OCI-LY1 (cell line): ENCODE results near the gene BACH2.

Source experiments
- H2AFZ ChIP-seq: fragments of 200-600 bp; sonication (generic), shearing (Covaris generic); 2 replicates; pipeline ENCODE4 v1.6.0; 2014; ENCODE audit warnings: antibody characterized with exemption, mild to moderate bottlenecking, low read length
- H3F3A ChIP-seq: fragments of 200-600 bp; sonication (generic), shearing (Covaris generic); 2 replicates; pipeline ENCODE4 v1.6.0; 2014; ENCODE audit warnings: mild to moderate bottlenecking, antibody characterized with exemption, low read length, moderate library complexity; ENCODE audit not compliant: insufficient read depth
- H3K27ac ChIP-seq: fragments of 200-600 bp; sonication (generic); 2 replicates; pipeline ENCODE4 v1.5.1; 2014; ENCODE audit warnings: low read length, mixed run types, mild to moderate bottlenecking, low read depth; ENCODE audit not compliant: poor library complexity, severe bottlenecking
- H3K27me3 ChIP-seq: fragments of 200-600 bp; sonication (generic); 2 replicates; pipeline ENCODE4 v1.6.0; 2014; ENCODE audit warnings: antibody characterized with exemption, mild to moderate bottlenecking, low read length, moderate library complexity; ENCODE audit not compliant: insufficient read depth
- H3K36me3 ChIP-seq: fragments of 200-600 bp; sonication (generic); 2 replicates; pipeline ENCODE4 v1.6.1; 2014; ENCODE audit warnings: mild to moderate bottlenecking, antibody characterized with exemption, low read length, moderate library complexity, mixed read lengths; ENCODE audit not compliant: insufficient read depth
- H3K4me1 ChIP-seq: fragments of 200-600 bp; sonication (generic); 2 replicates; pipeline ENCODE4 v1.5.1; 2014; ENCODE audit warnings: mild to moderate bottlenecking, low read length, moderate library complexity; ENCODE audit not compliant: insufficient read depth, severe bottlenecking
- H3K4me2 ChIP-seq: fragments of 200-600 bp; sonication (generic), shearing (Covaris generic); 2 replicates; pipeline ENCODE4 v1.6.1; 2014; ENCODE audit warnings: low read length
- H3K4me3 ChIP-seq: fragments of 200-600 bp; sonication (generic); 2 replicates; pipeline ENCODE4 v1.5.1; 2014; ENCODE audit warnings: low read length, low read depth, mild to moderate bottlenecking, mixed read lengths; ENCODE audit not compliant: poor library complexity, severe bottlenecking
- H3K79me2 ChIP-seq: fragments of 200-600 bp; shearing (Covaris generic); 2 replicates; pipeline ENCODE4 v1.6.1; 2016; ENCODE audit warnings: mixed run types, low read length, mixed read lengths; ENCODE audit not compliant: insufficient read depth
- H3K9ac ChIP-seq: fragments of 200-600 bp; sonication (generic), shearing (Covaris generic); 2 replicates; pipeline ENCODE4 v1.6.1; 2014; ENCODE audit warnings: mild to moderate bottlenecking, low read length, mixed read lengths
- H3K9me2 ChIP-seq: fragments of 200-600 bp; sonication (generic), shearing (Covaris generic); 2 replicates; pipeline ENCODE4 v1.6.1; 2014; ENCODE audit warnings: low read depth, mild to moderate bottlenecking, low read length, mixed read lengths
- H3K9me3 ChIP-seq: fragments of 200-600 bp; shearing (Covaris generic); 2 replicates; pipeline ENCODE4 v1.6.1; 2014; ENCODE audit warnings: low read length, mixed read lengths
- H4K20me1 ChIP-seq: fragments of 200-600 bp; sonication (generic), shearing (Covaris generic); 2 replicates; pipeline ENCODE4 v1.6.0; 2016; ENCODE audit warnings: mild to moderate bottlenecking, low read length; ENCODE audit not compliant: insufficient read depth
- CTCF ChIP-seq: fragments of 200-600 bp; sonication (generic), shearing (Covaris generic); IDR thresholded peaks from 2 replicates; pipeline ENCODE4 v1.5.1; 2017; ENCODE audit warnings: mild to moderate bottlenecking, antibody characterized with exemption, low read length, moderate library complexity, mixed read lengths
- EZH2 ChIP-seq: fragments of 200-600 bp; sonication (generic), shearing (Covaris generic); IDR thresholded peaks from 2 replicates; pipeline ENCODE4 v1.8.0; 2017; ENCODE audit warnings: borderline replicate concordance, mixed run types, mild to moderate bottlenecking, antibody characterized with exemption, low read length, moderate library complexity, mixed read lengths

Gene BACH2

GRCh38 chr6:90162648-90163387 lies 133.8 kb downstream of the BACH2 start:
- peaks cover 60% of the 10 kb centered on the region for H3K4me1 ChIP-seq
- no peak overlapping the region for H3K9ac ChIP-seq
- no peaks in the 10 kb centered on the region for H3K9me2 ChIP-seq
- no peak overlapping the region for H2AFZ ChIP-seq
- TF ChIP-seq EZH2 (no peak), CTCF (no peak)
- H3K27ac ChIP-seq: no peak overlapping the region
- H3K4me2 ChIP-seq: no peak overlapping the region
- H3K9me3 ChIP-seq: no peaks in the 10 kb centered on the region
- H3K36me3 ChIP-seq: peaks cover 31% of the 10 kb centered on the region
- no peaks in the 10 kb centered on the region for H4K20me1 ChIP-seq
- no peak overlapping the region for H3K4me3 ChIP-seq
- no peaks in the 10 kb centered on the region for H3K27me3 ChIP-seq
- H3K79me2 ChIP-seq: peaks cover 74% of the 10 kb centered on the region
- H3F3A ChIP-seq: peaks cover 6% of the 10 kb centered on the region; the same call in 1 of the 2 replicates

GRCh38 chr6:90160013-90160412 lies 136.6 kb downstream of the BACH2 start:
- Histone ChIP-seq H3K27me3 (no peaks in the 10 kb centered on the region), H3K9ac (no peak overlapping the region), H3F3A (peaks cover 6% of the 10 kb centered on the region; the same call in 1 of the 2 replicates), H3K79me2 (peaks cover 88% of the 10 kb centered on the region), H4K20me1 (no peaks in the 10 kb centered on the region), H3K27ac (peak overlapping the region; percentile 52), H3K4me1 (peaks cover 88% of the 10 kb centered on the region), H3K9me3 (no peaks in the 10 kb centered on the region), H3K36me3 (peaks cover 48% of the 10 kb centered on the region), H3K9me2 (no peaks in the 10 kb centered on the region), H3K4me2 (peak overlapping the region; percentile 11; the same call in 1 of the 2 replicates), H2AFZ (no peak overlapping the region), H3K4me3 (no peak overlapping the region)
- TF ChIP-seq EZH2: no peak
- TF ChIP-seq CTCF: no peak

GRCh38 chr6:90159452-90159851 lies 137.2 kb downstream of the BACH2 start:
- H3K27me3 ChIP-seq: no peaks in the 10 kb centered on the region
- no peak for TF ChIP-seq EZH2
- TF ChIP-seq CTCF: no peak
- H3K9ac ChIP-seq: no peak overlapping the region
- no peaks in the 10 kb centered on the region for H3K9me2 ChIP-seq
- H3K79me2 ChIP-seq: peaks cover 94% of the 10 kb centered on the region
- H3K9me3 ChIP-seq: no peaks in the 10 kb centered on the region
- H3K4me2 ChIP-seq: peak overlapping the region; percentile 33; the same call in 1 of the 2 replicates
- H4K20me1 ChIP-seq: no peaks in the 10 kb centered on the region
- H3K27ac ChIP-seq: peak overlapping the region; percentile 47
- peaks cover 6% of the 10 kb centered on the region; the same call in 1 of the 2 replicates for H3F3A ChIP-seq
- no peak overlapping the region for H3K4me3 ChIP-seq
- H3K36me3 ChIP-seq: peaks cover 51% of the 10 kb centered on the region
- H3K4me1 ChIP-seq: peaks cover 94% of the 10 kb centered on the region
- no peak overlapping the region for H2AFZ ChIP-seq
